Measurements from ENCODE around the gene ZNF341.

GRCh38 chr20:33765099-33765498 lies 33.3 kb downstream of the ZNF341 start:
- TF ChIP-seq FOS (IDR thresholded peaks at IDR 0.05; ENCODE audit: extremely low read depth, insufficient read length) (no peak), ELF1 (tag; IDR thresholded peaks at IDR 0.05) (no peak), SMC3 (conservative IDR thresholded peaks at IDR 0.05; ENCODE audit: insufficient read depth, low read depth, low read length) (no peak), DNMT1 (IDR thresholded peaks at IDR 0.05) (no peak), NKRF (IDR thresholded peaks at IDR 0.05; ENCODE audit: borderline replicate concordance) (no peak), BMI1 (IDR thresholded peaks at IDR 0.05; ENCODE audit: low read length) (no peak), ZNF586 (CRISPR knock-in tag; conservative IDR thresholded peaks at IDR 0.05) (no peak), KDM4B (IDR thresholded peaks at IDR 0.05; ENCODE audit: borderline replicate concordance in 2 of 2, low read depth in 1 of 2) (no peak), DIDO1 (tag; IDR thresholded peaks at IDR 0.05; ENCODE audit: low read depth) (no peak), MAX (CRISPR knock-in tag; IDR thresholded peaks at IDR 0.05) (no peak), ZNF3 (CRISPR knock-in tag; IDR thresholded peaks at IDR 0.05) (no peak), CREB3L1 (IDR thresholded peaks at IDR 0.05; ENCODE audit: borderline replicate concordance, low read depth) (no peak)
- TF ChIP-seq, protein P1, sequence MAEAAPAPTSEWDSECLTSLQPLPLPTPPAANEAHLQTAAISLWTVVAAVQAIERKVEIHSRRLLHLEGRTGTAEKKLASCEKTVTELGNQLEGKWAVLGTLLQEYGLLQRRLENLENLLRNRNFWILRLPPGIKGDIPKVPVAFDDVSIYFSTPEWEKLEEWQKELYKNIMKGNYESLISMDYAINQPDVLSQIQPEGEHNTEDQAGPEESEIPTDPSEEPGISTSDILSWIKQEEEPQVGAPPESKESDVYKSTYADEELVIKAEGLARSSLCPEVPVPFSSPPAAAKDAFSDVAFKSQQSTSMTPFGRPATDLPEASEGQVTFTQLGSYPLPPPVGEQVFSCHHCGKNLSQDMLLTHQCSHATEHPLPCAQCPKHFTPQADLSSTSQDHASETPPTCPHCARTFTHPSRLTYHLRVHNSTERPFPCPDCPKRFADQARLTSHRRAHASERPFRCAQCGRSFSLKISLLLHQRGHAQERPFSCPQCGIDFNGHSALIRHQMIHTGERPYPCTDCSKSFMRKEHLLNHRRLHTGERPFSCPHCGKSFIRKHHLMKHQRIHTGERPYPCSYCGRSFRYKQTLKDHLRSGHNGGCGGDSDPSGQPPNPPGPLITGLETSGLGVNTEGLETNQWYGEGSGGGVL (CRISPR knock-in tag; IDR thresholded peaks at IDR 0.05): no peak

Measured in K562 (cell line).